GM13977 (cell line): ENCODE data around the gene LRRC4C.
"Not testable (repeated sequence)": the region's sequence is repeated elsewhere in the genome, so short reads cannot be mapped to it uniquely, and the experiment has no call there.

Experiments
- DNase-seq: peaks from one replicate; pipeline ENCODE4 v3.0.0; 2012; ENCODE audit warnings: low spot score
- CTCF ChIP-seq: IDR thresholded peaks from 2 replicates; pipeline ENCODE4 v1.5.1; 2012; ENCODE audit warnings: mild to moderate bottlenecking, control low read depth; ENCODE audit not compliant: insufficient read depth; ENCODE audit errors: extremely low read depth, missing control alignments
- in situ Hi-C: fragments of 300-500 bp; cut with MboI; formaldehyde crosslinking; loops from one replicate; pipeline ENCODE4 v1.12.0; 2022; ENCODE audit warnings: low sequenced_read_pairs, low pct_unique_long_range_greater_than_20kb, mixed read lengths, inconsistent platforms; ENCODE audit not compliant: unreplicated experiment

LRRC4C gene

GRCh38 chr11:40573254-40573891 is 886.1 kb downstream of the LRRC4C start:
- TF ChIP-seq CTCF, result no peak
- no peak for DNase-seq
- in situ Hi-C loops, result no loop called here

DNA sequence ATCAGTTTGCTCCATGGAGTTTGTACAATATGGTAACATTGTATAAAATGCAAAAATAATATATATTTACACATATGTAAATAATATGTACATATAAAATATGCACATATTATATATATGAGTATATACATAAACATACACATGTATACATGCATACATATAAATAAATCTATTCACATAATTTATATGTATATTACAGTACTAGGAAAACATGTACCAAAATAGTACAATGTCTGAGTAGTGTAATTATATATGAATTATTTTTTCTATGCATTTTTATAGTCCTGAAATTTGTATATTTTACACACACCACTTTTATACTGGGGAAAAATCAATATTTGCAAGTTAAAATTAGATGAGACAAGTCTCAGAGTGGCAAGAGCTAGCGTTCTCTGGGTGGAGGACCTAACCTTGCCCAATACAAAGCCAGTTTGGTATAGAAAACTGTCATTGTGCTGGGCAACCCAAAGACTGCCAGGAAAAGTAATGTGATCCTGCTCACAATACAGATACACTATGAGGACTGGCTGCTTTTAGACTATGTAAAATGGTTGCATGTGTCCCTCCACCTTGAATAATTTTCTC is 889.4 kb downstream of the LRRC4C start:
- no peak for TF ChIP-seq CTCF
- no peak for DNase-seq
- in situ Hi-C loops, result no loop called here

- DNase-seq, result no peak
- in situ Hi-C loops, result no loop called here
- no peak for TF ChIP-seq CTCF
These were observed 892.1 kb downstream of the LRRC4C start for GRCh38 chr11:40567392-40567791.

GRCh38 chr11:40544162-40544561 is 915.3 kb downstream of the LRRC4C start:
- TF ChIP-seq CTCF, result no peak
- in situ Hi-C loops, result no loop called here
- no peak for DNase-seq

DNA sequence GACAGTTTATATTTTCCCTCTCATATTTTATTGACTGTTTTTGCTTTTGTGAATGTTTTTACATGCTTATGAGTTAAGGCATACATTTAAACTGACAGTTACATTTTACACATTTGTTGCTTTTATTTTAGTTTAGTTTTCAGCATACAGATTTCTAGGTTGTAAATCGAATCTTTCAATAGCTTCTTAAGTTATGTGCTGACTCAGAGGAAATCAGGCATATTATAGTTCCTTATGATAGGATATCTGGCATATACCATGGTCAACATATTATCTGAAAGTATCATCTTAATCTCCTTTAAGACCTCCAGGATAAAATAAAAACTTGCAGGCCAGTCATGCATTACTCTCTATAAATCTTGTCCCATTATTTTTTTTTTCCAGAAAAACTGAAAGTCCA is 916.6 kb downstream of the LRRC4C start:
- no peak for TF ChIP-seq CTCF
- in situ Hi-C loops, result no loop called here
- DNase-seq, result no peak

DNA sequence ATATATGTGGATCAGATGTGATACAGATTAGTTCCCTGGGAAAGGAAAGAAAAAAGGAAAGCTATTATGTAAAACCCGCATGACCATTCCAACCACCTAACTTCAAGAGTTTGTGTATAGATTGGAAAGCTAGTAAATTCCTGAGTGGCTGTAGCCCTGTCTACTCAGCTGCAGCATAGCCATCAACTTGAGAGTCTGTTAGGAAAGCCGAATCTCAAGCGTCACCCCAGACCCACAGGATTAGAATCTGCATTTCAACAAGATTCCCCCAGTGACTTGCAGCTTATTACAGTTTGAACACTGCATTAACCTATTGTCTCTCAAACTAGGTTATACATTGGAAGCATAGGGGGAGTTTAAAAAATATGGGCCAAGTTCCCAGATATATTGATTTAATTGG is 921.7 kb downstream of the LRRC4C start:
- in situ Hi-C loops, result no loop called here
- DNase-seq, result no peak
- TF ChIP-seq CTCF, result no peak

- DNase-seq, in situ Hi-C loops: not testable (repeated sequence)
These were observed 937.4 kb downstream of the LRRC4C start for GRCh38 chr11:40522080-40522479.
